Measurements from ENCODE around the gene MYO7B. TPM values are rescaled to one million over a fixed set of nuclear protein-coding genes. Genes with fewer than 3 reads are reported as not detected.

The MYO7B gene
- total RNA-seq, 4 donors from 2014 or later: 0.21 to 0.48 (median 0.28) TPM

GRCh38 chr2:127661072-127661649 lies 125.7 kb downstream of the MYO7B start:
- Histone ChIP-seq H3K4me3 (no peak overlapping the region), H3K27me3 (no peaks in the 10 kb centered on the region), H3K4me1 (peaks cover 0 to 40% of the 10 kb centered on the region in 2 donors), H3K27ac (peak overlapping the region; percentile 55 to 73), H3K9me3 (no peaks in the 10 kb centered on the region), H3K36me3 (no peaks in the 10 kb centered on the region)
- intact Hi-C loops (cut with DNase I; ENCODE audit: low total_unique reads): no loop called here
- TF ChIP-seq POLR2A (IDR thresholded peaks at IDR 0.05): no peak
- no peak for TF ChIP-seq CTCF (IDR thresholded peaks at IDR 0.05)
- DNase-seq: no peak

DNA sequence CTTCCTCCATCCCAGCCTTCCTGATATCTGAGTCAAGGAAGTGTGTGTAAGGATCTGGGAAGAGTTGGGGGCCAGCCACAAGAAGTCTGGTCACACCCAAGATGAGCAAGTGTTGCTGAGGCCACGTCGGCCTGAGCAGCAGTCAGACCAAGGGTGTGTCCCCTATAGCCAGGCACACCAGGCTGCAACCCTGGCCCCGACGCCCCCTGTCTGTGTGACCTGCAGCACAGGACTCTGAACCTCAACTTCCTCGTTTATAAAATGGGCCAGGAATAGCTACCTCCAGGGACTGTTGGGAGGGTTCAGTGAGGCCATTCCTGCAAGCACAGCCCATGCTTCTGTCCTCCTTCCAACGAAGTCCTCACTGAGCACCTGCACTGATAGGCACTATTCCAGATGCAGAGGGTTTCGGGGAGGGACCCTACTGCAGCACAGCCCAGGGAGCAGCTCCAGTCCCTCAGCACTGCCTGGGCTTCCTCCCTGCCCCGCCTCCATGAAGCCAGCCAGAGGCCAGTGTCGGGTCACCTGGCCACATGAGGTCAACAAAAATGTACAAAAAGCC lies 126.5 kb downstream of the MYO7B start:
- no peak for TF ChIP-seq POLR2A (IDR thresholded peaks at IDR 0.05)
- no peaks in the 10 kb centered on the region for H3K9me3 ChIP-seq
- H3K4me3 ChIP-seq: no peak overlapping the region
- intact Hi-C loops (cut with DNase I; ENCODE audit: low total_unique reads): no loop called here
- H3K27me3 ChIP-seq: no peaks in the 10 kb centered on the region
- peaks cover 0 to 33% of the 10 kb centered on the region in 2 donors for H3K4me1 ChIP-seq
- H3K27ac ChIP-seq: peak overlapping the region; percentile 55 to 73
- H3K36me3 ChIP-seq: no peaks in the 10 kb centered on the region
- peak; percentile 14 to 42 for DNase-seq

DNA sequence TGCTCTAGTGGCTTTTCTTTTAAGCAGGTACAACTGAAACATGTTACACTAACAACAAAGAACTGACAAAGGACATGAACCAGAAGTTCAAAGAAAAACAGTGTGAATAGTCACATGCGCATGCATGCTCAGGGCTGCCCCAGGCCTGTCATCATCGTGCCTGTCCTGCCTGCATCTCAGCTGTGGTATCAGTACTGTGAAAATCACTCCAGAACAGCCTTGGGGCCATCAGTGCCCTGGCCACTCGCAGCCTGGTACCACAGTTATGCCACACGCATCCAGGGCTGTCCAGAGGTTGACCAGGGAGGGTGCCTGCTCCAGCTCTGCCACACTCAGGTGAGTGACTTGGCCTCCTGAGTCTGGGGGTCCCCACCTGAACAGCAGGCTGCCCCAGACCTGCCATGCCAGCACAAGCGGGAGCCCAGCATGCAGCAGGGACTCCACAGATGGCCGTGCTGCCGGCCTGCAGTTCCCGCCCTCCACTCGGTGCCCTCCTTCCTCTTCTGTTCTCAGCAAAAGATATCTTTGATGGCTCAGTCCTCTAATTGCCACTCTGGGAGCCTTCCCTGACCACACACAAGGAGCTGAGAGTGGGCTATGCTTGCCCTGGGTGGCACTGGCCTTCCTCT lies 127.6 kb downstream of the MYO7B start:
- no peak for TF ChIP-seq POLR2A (IDR thresholded peaks at IDR 0.05)
- no peak for TF ChIP-seq CTCF (IDR thresholded peaks at IDR 0.05)
- H3K4me1 ChIP-seq: peaks cover 0 to 32% of the 10 kb centered on the region in 2 donors
- H3K27ac ChIP-seq: peak overlapping the region; percentile 75 to 77
- DNase-seq: peak; percentile 11 to 13
- H3K9me3 ChIP-seq: no peaks in the 10 kb centered on the region
- intact Hi-C loops (cut with DNase I; ENCODE audit: low total_unique reads): no loop called here
- no peaks in the 10 kb centered on the region for H3K36me3 ChIP-seq
- no peak overlapping the region for H3K4me3 ChIP-seq
- H3K27me3 ChIP-seq: no peaks in the 10 kb centered on the region

GRCh38 chr2:127663566-127664064 lies 128.1 kb downstream of the MYO7B start:
- Histone ChIP-seq H3K4me1 (peaks cover 0 to 32% of the 10 kb centered on the region in 2 donors), H3K36me3 (no peaks in the 10 kb centered on the region), H3K9me3 (no peaks in the 10 kb centered on the region), H3K4me3 (peak overlapping the region; percentile 18 to 28), H3K27me3 (no peaks in the 10 kb centered on the region), H3K27ac (peak overlapping the region; percentile 75 to 77)
- no peak for TF ChIP-seq POLR2A (IDR thresholded peaks at IDR 0.05)
- no peak for TF ChIP-seq CTCF (IDR thresholded peaks at IDR 0.05)
- intact Hi-C loops (cut with DNase I; ENCODE audit: low total_unique reads): no loop called here
- peak in 1 of 2 donors; percentile 8 for DNase-seq

- peaks cover 0 to 37% of the 10 kb centered on the region in 2 donors for H3K4me1 ChIP-seq
- H3K27ac ChIP-seq: peak overlapping the region; percentile 75 to 77
Observed at GRCh38 chr2:127664065-127664894, 128.8 kb downstream of the MYO7B start.

More at GRCh38 chr2:127664065-127664894, 128.8 kb downstream of the MYO7B start:
- intact Hi-C loops (cut with DNase I; ENCODE audit: low total_unique reads): no loop called here
- TF ChIP-seq POLR2A (IDR thresholded peaks at IDR 0.05) (peak in 1 of 2 donors; percentile 27), CTCF (IDR thresholded peaks at IDR 0.05) (no peak)
- Histone ChIP-seq H3K4me3 (peak overlapping the region; percentile 18 to 28), H3K9me3 (no peaks in the 10 kb centered on the region), H3K27me3 (no peaks in the 10 kb centered on the region), H3K36me3 (no peaks in the 10 kb centered on the region)
- DNase-seq: peak; percentile 30 to 35

Data from uterus (tissue), 4 donors.